HG03066 (cell line): Measurements from ENCODE around the gene TFEB.
"Not testable (repeated sequence)": the region's sequence is repeated elsewhere in the genome, so short reads cannot be mapped to it uniquely, and the experiment has no call there.

ENCODE experiments used
- ATAC-seq: cut with Tn5 transposase; IDR thresholded peaks from one replicate; pipeline ENCODE4 v1.9.1; 2021; ENCODE audit warnings: low read depth; ENCODE audit not compliant: unreplicated experiment

Gene TFEB

GRCh38 chr6:41766043-41766664 is 30.7 kb upstream of the TFEB start:
- not testable (repeated sequence) for ATAC-seq

DNA sequence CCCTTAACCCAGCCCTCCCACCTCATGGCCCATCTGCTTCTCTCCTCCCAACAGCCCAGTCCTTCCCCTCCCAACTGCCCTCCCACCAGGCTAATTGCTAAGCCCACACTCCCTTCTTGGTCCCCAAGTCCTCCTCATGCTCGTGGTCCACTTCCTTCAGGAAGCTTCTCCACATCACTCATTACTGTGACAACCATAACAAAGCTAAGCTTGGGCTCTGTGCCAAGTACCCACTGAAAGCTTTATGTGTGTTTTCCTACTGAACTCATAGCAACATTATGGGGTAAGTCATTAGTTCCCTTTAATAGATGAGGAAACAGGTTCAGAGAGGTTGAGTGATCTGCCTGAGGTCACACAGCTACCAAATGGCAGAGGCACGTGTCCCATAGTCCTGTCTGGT is 28.1 kb upstream of the TFEB start:
- ATAC-seq: no peak

DNA sequence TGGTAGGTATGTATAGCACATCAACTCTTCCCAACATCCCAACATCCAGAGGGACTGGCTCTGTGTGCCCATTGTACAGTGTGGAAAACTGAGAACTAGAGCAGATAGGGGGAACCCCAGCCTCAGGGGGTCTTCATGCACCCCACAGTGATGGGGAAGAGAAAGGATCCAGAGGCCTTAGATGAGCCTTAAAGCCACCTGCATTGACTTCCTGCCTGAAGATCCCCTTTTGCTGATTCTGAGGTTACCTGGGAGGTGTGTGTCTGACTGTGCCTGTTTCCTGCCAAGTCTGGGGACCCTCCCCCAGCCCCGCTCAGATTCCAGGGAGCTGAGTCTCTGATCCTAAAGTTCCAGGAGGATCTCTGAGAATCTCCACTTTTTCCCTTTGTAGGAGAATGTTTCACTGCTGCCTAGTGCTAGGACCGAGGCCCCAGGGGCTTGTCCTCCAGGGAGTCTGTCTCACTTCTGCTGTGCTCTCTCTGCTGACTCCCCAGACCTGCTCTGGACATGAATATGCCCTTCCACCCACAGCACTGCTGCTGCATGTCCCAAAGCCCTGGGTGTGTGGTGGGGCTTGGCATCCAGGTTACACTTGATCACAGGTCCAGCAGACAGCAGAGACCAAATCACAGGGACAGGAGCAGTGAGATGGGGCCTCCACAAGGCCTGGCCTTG is 24.6 kb upstream of the TFEB start:
- ATAC-seq: no peak

DNA sequence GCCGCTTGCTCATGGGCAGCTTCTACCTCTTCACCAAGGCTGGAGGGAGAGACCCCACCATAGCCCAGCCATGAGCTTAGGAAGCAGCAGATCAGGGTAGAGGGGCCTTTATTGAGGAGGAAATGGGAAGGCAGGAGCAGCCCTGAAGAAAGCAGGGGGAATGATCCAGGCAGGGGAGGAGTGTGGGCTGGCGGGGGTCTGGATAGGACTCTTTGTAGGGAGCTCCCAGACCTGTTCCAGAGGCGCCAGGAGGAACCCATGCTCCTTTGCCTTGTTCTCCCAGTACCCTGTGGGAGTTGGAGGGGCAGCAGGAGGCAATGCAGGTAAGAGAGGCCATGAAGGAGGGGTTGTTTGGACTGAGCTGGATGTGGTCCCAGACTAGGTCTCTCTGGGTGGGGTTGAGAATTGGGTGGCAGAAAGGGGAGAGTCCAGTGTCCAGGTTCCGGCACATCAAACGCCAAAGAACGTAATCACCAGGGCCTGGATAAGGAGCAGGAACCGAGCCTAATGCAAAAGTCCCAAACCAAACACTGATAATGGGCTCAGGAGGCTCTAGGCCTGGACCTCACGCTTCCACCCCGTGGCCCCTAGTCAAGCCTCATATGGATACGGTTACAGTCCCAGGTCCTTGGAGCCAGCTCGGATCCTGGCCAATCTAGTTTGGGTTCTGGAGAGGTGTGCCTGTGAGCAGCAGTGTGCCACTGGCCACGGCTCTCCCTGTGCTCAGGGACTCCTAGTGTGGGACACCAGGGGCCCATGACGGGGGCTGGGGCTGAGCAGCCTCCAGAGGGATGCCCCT is 23.9 kb upstream of the TFEB start:
- no peak for ATAC-seq

DNA sequence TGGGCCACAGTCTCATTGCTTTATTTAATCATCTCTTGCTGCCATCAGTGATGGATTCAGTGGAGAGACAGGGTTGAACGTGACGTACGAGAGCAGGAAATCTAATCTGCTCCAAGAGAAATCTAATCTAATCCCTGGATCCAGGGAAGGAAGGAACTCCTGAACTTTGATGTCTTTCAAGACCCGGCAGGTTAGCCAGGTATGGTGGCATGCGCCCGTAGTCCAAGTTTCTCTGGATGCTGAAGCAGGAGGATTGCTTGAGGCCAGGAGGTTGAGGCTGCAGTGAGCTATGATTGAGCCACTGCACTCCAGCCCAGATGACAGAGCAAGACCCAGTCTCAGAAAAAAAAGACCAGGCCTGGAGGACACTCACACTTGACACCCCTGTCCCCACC is 23.2 kb upstream of the TFEB start:
- ATAC-seq: no peak

GRCh38 chr6:41757931-41758640 is 22.7 kb upstream of the TFEB start:
- ATAC-seq: no peak

DNA sequence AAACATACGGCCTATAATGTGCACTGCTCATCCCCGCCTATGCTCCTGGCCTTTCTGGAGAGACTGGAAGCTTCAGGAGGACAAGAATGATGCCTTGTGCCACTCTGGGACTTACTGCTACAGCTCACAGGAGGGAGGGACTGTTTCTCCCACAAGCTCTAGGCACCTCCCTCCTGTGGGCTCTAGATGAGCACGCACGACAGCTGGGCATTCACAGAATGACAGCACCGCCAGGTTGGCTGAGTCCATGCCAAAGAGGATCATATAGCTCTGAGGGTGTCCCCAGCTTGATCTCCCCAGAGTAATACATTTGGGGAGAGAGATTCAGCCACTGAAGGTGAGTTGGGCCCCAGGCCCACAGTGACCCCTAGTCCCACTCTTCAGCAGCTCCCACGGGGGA is 21.9 kb upstream of the TFEB start:
- no peak for ATAC-seq

DNA sequence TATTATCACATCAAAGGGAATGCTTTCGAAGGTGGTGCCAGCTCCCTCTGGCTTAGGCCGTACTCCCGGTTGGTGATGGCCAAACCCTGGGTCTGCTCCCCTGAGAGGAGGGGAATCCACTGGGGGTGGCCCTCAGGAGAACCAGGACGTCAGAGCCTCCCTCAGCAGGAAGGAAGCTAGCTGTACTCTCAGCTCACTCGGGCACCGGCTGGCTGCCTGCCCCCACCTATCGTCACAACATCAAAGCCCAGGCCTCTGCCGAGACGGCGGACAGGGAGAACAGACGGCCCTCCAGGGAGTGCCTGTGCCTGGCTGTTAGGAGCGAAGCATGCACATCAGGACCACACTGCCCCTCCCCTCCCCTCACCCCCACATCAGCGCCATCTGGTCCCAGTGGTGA is 20.9 kb upstream of the TFEB start:
- no peak for ATAC-seq

DNA sequence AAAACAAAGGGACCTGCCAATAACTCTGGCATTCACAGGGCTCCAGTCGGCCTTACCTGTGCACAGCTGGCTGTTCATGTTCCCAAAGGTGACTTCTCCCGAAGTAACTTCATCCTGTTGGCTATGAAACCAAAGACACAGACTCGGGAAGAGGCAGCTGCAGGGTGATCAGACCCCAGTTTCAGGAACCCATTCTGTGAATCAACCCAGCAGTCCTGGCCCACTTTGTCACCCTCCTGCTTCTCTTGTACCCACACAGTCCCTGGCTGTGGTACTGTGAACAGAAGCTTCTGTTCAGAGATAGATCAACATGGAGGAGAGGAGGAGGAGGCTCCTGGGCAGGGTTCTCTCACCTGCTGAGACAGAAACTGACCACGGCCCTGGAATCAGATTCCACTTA is 20.5 kb upstream of the TFEB start:
- ATAC-seq: no peak

- no peak for ATAC-seq
These were observed 15.0 kb upstream of the TFEB start for GRCh38 chr6:41750374-41750773.

DNA sequence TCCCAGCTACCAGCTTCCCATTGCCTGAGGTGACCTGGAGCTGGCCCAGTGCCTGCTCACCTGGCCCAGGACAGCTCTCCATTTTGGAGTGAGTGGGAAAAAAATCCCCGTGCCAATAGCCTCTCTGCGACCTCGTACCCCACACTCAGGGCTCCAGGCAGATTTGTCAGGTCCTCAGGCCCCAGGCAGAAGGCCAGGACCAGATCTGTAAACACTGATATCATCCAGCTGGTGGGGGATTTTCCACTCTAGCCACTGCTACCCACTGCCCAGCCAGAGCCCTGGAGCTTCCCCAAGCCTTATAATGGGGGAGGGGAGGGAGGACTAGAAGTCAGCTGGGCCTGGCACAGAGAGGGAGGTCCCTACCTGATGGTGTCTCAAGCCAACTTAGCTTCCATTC is 13.1 kb upstream of the TFEB start:
- ATAC-seq: no peak

GRCh38 chr6:41748102-41748477 is 12.7 kb upstream of the TFEB start:
- no peak for ATAC-seq

GRCh38 chr6:41747256-41748101 is 12.1 kb upstream of the TFEB start, which contains the start of gene PGC:
TSS of gene PGC (minus strand) at chr6:41747397. CDS start at chr6:41747334, 63 bp downstream.
- ATAC-seq: no peak

GRCh38 chr6:41746107-41746506 is 10.7 kb upstream of the TFEB start:
- ATAC-seq: no peak

- ATAC-seq: no peak
These were observed 8.9 kb upstream of the TFEB start for GRCh38 chr6:41744236-41744787.

GRCh38 chr6:41743406-41744235 is 8.2 kb upstream of the TFEB start:
- ATAC-seq: no peak

DNA sequence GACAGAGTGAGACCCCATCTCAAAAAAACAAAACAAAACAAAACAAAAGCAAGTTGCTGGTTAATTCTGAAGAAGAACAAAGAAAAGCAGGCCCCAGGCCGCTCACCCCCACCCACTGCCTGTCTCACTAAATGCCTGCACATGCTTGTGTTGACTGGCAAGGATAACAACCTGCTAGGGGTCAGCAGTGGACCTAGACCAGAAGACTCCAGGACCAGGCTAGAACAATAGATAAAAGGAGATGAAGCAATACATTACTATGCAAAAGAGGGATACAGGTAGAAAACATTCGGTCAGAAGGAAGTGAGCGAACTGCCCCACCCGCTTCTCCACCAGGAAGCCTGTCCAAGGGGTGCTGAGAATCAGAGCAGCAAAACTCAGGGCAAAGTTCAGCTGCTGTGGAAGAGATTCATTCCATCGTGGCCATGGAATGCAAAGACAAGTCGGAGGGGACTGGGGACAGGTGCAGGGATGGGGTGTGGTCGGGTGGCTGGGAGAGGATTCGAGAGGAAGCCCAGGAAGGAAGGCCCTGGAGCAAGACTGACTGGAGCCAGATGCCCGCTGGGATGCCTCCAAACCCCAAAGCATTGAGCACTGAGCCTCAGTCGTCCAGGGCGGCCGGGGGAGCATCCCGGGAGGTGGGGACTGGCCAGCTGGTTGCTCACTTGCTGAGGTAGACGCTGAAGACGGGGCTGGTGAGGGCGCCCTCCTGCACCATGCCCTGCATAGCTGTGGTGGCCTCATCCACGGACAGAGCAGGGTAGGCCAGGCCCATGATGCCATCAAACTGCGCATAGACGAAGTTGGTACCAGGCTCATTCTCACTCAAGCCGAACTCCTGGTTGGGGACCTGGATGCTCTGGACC is 6.5 kb upstream of the TFEB start:
- ATAC-seq: no peak
